Posterior vena cava (tissue), 2 donors: ENCODE results near the gene KCNQ1OT1. TPM values are rescaled to one million over a fixed set of nuclear protein-coding genes. Genes with fewer than 3 reads are reported as not detected.

ENCODE experiments used
- DNase-seq: peaks from one replicate; pipeline ENCODE4 v3.0.0-alpha.2; 2020; ENCODE audit warnings: low spot score
- intact Hi-C, 2 donors: fragments of 100-400 bp; cut with DNase I; formaldehyde crosslinking; loops; one replicate each; pipeline versions ENCODE4 v1.14.1 to v1.14.2; 2022 to 2023
- total RNA-seq, 2 donors: library from RNA; stranded (reverse); fragmentation: NEBNext Ultra II Directional; extraction: Animal tissue kit (Norgen Biotek cat#: 25700); gene quantifications; one replicate each; pipeline ENCODE4 v1.2.1, GENCODE V29; 2021
- donor health status: DM: yes; HTN: yes; CAD: no.
- donor health status: DM: yes; HTN: yes; CAD: no.

Gene KCNQ1OT1
- total RNA-seq, 2 donors from 2014 or later: 1.8 to 3.5 TPM

DNA sequence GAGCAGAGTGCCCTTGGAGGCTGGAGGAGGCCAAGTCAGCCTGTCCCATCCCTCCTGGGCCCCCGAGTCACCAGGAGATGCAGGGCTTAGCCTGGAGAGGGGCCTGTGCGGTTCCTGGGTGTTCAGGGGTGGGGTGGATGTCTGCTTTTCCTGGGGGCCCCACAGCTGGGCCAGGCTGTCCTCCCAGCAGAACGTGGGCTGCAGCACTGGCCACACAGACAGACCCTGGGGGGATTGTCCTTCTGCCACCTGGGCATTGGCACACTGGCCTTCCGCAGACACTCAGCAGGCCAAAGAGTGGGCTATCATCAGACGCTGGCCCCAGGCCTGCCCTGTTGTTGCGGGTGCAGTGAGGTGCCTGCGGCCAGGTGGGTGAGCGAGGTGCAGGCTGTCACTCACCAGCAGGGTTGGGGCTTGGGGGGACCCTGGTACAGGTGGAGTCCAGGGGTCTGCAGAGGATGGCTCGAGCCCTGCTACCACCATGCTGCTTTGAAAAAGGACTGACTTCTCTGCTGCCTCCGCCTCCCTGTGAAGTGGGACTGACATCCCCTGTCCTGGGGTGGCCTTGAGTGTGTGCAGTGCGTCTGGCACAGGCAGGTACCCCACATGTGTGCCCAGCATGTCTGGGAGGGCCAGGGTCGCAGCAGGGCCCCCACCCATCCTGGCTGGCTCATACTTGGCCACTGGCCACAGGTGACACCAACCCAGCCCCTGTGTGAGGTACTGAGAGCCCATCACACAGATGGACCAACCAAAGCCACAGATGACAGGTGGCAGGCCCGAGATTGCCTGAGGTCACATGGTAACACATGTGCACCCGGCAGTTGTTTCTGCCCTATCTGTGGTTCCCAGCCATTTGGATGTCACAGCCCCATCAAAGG is 39.0 kb upstream of the KCNQ1OT1 start:
- intact Hi-C loops: no loop called here
- DNase-seq: no peak

- intact Hi-C loops: no loop called here
- no peak for DNase-seq
Measured at GRCh38 chr11:2737866-2738265, 38.1 kb upstream of the KCNQ1OT1 start.

- intact Hi-C loops: no loop called here
- DNase-seq: no peak
Measured at GRCh38 chr11:2737226-2737590, 37.4 kb upstream of the KCNQ1OT1 start.

DNA sequence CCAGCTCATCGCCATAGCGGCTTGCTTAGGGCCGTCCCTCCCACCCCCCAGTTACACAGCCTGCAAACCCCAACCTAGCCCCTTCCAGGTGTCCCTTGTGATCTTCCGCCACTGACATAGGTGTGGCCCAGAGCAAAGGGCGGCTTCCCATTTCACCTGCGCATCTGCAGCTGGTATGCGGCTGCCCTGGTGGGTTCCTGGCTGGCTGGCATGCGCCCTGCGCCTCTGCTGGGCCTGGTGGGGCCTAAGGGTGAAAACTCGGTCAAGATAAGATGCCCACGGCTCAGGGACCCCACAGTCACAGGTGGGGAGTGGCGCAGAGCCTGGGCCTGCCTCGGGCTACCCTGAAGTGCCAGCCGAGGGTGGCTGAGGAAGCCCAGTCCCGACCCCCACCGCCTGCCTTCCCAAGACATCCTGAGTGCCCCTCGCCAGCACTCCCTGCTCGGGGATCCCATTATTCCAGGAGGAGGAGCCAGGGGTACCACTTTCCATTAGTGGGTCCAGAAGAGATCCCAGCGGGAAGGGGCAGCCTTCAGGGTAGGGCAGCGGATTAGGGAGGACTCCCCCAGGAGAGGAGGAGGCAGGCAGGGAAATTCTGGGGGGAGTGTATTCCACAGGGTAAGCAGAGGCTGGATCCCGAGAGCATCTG is 36.9 kb upstream of the KCNQ1OT1 start:
- no peak for DNase-seq
- intact Hi-C loops: no loop called here

GRCh38 chr11:2735053-2735589 is 35.3 kb upstream of the KCNQ1OT1 start:
- intact Hi-C loops: no loop called here

GRCh38 chr11:2734181-2735052 is 34.6 kb upstream of the KCNQ1OT1 start:
- DNase-seq: no peak
- intact Hi-C loops: no loop called here

More at GRCh38 chr11:2735053-2735589, 35.3 kb upstream of the KCNQ1OT1 start:
- no peak for DNase-seq

- intact Hi-C loops: no loop called here
- DNase-seq: no peak
Measured at GRCh38 chr11:2732940-2733628, 33.3 kb upstream of the KCNQ1OT1 start.

GRCh38 chr11:2732261-2732939 is 32.6 kb upstream of the KCNQ1OT1 start:
- no peak for DNase-seq
- intact Hi-C loops: no loop called here

GRCh38 chr11:2731130-2732125 is 31.6 kb upstream of the KCNQ1OT1 start:
- intact Hi-C loops: loop anchor here in 1 of 2 donors (1.0 kb wide), 1 partner anchor 44 kb away; no protein-coding TSS in a partner anchor
- no peak for DNase-seq

DNA sequence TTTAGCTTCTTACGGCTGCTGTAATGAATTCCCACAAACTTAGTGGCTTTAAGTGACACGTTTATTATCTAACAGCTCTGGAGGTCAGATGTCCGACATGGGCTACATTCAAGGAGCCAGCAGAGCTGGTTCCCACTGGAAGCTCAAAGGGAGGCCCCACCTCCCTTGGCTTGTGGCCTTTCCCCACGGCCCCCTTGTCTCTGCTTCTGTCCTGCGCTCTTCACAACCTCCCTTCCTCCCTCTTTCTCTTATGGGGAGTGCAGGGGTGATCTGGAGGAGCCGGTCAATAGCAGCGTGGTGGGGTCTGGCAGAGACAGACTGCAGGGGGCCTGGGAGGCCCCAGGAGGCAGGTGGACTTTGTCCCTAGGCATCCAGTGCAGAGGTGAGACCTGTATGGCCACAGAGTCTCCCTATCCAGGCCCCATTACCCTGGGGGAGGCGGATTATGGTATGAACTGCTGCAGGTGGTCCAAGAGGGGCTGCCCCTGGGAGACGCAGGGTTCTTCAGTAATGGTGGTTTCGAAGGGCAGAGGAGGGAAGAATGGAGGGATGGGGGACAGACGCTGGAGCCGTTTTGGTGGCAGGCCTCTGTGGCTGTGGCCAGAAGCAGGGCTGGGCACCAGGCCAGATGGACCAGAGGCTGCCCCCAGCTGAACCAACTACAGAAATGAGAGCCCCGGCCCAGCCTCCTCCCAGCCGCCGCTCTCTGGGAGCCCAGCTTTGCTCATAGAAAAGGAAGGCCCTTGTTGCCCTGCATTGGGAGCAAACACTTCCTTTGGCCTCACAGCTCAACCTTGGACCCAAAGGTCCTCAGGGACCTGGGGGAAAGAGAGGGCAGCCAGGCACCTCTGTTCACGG is 30.7 kb upstream of the KCNQ1OT1 start:
- intact Hi-C loops: loop anchor here in 1 of 2 donors (1.0 kb wide), 1 partner anchor 43 kb away; no protein-coding TSS in a partner anchor
- DNase-seq: no peak

- intact Hi-C loops: no loop called here
- no peak for DNase-seq
Measured at GRCh38 chr11:2729841-2730240, 30.0 kb upstream of the KCNQ1OT1 start.

- intact Hi-C loops: no loop called here
- no peak for DNase-seq
Measured at GRCh38 chr11:2728663-2729332, 29.0 kb upstream of the KCNQ1OT1 start.

- intact Hi-C loops: no loop called here
- DNase-seq: no peak
Measured at GRCh38 chr11:2728128-2728662, 28.4 kb upstream of the KCNQ1OT1 start.

DNA sequence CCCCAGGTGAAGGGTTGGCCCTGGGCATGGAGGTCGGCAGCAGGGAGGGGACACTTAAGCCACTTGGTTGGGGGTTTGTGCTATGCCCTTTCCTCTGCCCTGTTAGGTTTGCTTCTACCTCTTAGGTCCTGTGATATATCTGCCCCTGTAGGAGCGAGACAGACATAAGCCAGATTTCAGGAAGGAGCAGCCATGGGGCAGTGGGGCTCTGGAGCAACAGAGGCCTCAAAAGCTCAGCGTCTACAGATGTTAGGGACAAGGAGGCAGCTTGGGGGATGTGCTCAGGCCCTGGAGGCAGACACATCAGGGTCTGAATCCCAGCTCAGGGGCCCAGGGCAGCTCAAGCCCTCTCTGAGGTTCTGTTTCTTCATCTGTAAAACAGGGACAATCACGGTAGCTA is 27.2 kb upstream of the KCNQ1OT1 start:
- DNase-seq: no peak
- intact Hi-C loops: no loop called here
